GM12801 (cell line): ENCODE results near the gene CTXN1.

Source experiments
- CTCF ChIP-seq: IDR thresholded peaks from one replicate; pipeline ENCODE4 v1.5.1; 2011; ENCODE audit warnings: control low read depth; ENCODE audit not compliant: insufficient read length; ENCODE audit errors: extremely low read depth

The CTXN1 gene

DNA sequence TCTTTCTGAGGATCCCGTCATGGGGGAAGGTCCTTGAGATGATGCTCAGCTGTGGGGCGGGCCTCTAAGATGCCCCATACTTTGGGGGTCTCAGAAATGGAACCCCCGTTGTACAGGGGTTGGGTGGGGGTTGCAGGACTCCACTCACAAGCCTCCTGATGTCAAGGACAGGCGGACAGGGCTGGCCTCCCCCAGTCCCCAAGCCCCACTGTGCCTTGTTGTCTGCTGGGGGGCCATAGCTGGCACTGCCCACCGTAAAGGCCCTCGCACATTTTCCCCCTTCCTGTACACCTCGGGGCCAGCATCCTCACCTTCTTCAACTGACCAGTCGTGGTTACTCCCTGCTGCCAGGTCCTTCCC, 3.1 kb downstream of the CTXN1 start:
- no peak for TF ChIP-seq CTCF

GRCh38 chr19:7921967-7922835, 3.7 kb downstream of the CTXN1 start:
- no peak for TF ChIP-seq CTCF

GRCh38 chr19:7921302-7921966, 4.5 kb downstream of the CTXN1 start:
- no peak for TF ChIP-seq CTCF

- TF ChIP-seq CTCF = no peak
Measured at GRCh38 chr19:7920519-7921301, 5.2 kb downstream of the CTXN1 start.

GRCh38 chr19:7919610-7920518, 6.1 kb downstream of the CTXN1 start, which contains the start of gene SNAPC2:
Gene SNAPC2 (plus strand): TSS chr19:7920338. CDS start chr19:7920367, 29 bp downstream.
- TF ChIP-seq CTCF = no peak

- no peak for TF ChIP-seq CTCF
Measured at GRCh38 chr19:7918615-7919421, 7.1 kb downstream of the CTXN1 start.
